HG02642 (cell line): ENCODE measurements around the gene CSTF2T.

Source experiments
- ATAC-seq: cut with Tn5 transposase; IDR thresholded peaks from one replicate; pipeline ENCODE4 v1.9.1; 2021; ENCODE audit warnings: mild to moderate bottlenecking; ENCODE audit not compliant: unreplicated experiment, poor library complexity

Gene CSTF2T, protein sequence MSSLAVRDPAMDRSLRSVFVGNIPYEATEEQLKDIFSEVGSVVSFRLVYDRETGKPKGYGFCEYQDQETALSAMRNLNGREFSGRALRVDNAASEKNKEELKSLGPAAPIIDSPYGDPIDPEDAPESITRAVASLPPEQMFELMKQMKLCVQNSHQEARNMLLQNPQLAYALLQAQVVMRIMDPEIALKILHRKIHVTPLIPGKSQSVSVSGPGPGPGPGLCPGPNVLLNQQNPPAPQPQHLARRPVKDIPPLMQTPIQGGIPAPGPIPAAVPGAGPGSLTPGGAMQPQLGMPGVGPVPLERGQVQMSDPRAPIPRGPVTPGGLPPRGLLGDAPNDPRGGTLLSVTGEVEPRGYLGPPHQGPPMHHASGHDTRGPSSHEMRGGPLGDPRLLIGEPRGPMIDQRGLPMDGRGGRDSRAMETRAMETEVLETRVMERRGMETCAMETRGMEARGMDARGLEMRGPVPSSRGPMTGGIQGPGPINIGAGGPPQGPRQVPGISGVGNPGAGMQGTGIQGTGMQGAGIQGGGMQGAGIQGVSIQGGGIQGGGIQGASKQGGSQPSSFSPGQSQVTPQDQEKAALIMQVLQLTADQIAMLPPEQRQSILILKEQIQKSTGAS

DNA sequence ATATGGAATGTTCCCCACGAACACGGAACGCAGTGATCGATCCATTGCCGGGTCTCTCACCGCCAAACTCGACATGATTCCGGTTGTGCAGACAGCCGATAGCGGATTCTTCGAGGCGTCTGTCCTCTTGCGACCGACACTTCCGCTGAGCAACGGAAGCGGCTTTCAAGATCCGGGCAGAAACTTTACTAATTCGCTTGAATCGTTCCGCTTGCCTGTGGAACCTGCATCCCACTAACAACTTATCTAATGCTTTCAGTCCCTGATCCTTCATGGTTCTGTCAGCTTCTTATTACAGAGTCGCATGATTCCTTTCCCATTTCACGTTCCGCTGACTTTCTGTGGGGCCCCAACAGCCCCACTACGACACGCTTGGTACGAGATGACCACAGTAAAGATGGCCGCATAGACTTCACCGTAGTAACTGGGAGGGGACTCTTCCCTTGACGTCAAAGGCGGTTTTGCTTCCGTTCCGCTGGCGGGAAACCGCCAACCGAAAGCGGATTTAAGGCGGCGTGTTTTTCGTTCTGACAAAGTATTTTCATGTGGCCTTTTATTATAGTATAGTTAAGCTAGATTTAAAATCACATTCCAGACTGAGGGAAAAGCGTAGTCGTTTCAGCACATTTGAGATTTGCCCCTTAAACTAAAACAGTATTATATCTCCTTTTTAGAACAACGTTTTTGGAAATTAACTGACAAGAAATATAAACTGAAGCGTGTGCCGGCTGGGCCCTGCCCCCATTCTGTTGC lies at the start of gene CSTF2T:
TSS of gene CSTF2T (minus strand) at position 121 of the 753 bp plus-strand sequence. CDS start at position 75, 46 bp downstream.
- peak; percentile 94 for ATAC-seq

DNA sequence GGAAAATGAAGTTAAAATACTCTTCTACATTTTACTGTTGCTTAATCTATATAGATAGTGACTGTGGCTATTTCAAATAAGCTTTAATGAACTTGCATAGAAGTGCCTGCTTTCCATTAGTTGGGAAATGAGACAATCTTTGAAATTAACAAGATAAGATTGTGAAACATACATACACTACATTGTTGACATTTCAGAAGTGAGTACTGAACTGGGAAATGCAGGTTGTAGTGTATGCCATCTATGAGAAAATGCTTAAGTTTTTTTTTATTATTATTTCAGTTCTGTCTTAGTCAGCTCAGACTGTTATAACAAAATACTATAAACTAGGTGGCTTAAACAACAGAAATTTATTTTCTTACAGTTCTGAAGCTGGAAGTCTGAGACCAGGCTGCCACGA lies 49.6 kb upstream of the CSTF2T start:
- no peak for ATAC-seq

DNA sequence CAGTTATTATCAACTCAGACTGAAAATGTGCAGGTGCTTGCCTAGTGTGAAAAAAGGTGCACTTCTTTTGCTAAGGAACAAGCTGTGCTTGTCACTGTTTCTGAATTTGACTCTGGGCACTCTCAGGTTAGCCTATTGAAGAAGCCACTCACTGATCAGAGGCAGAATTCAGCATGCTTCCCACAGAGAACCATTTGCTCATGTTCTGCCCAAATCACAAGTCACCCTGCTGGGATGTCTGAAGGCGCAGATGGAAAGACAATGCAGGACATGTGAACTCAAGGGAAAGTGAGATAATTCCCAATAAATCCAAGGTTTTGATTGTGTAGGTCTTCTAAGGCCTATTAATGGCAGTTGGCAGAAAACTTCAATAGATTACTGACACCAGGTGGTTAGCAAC lies 47.8 kb upstream of the CSTF2T start:
- no peak for ATAC-seq

DNA sequence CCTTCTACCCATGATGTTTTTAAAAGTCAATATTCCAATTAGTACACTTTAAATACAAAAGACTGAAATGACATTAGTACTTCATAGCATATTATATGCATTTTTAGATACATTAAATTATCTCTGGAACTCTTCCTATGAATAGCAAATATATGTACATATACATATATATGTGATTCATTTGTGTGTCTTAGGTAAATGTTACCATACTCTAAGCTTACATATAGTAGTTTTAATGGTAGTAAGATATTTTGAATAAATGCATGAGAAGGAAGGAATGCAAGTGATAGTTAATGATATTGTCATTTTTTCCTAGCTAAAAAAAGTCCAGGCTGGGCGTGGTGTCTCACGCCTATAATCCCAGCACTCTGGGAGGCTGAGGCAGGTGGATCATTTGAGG lies 46.0 kb upstream of the CSTF2T start:
- no peak for ATAC-seq

DNA sequence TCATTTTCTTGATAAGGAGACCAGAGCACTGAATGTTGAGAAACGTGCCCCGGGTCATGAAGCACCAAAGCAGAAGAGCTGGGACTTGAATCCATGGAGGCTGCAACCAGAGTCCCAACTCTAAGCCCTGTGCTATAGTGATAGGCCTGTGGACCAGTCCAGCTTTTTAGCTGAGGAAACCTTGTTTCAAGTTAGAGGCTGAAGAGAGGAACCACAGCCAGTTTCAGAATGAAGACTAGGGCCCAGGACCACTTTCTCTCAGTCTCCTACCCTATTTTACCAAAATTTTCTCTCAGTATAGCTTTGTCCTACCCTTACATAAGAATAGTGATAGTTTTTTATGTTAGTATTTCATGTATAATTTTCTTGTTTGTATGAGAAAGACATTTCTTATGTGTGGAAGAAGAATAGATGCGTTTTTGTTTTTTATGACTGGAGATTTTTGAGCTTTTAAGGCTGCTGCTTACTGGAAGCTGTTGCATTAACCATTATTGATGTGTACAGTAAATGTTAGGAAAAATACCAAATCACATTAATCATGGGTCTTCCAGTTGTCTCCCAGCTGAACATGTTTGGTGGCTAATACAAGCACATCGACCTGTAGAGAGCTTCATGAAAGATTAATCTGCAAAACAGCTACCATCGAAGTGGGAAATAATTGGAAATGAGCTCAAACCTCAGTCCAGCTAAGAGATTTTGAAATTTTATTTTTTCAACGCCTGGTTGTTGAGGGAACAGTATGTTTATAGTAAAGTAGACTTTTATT lies 45.0 kb upstream of the CSTF2T start:
- no peak for ATAC-seq

DNA sequence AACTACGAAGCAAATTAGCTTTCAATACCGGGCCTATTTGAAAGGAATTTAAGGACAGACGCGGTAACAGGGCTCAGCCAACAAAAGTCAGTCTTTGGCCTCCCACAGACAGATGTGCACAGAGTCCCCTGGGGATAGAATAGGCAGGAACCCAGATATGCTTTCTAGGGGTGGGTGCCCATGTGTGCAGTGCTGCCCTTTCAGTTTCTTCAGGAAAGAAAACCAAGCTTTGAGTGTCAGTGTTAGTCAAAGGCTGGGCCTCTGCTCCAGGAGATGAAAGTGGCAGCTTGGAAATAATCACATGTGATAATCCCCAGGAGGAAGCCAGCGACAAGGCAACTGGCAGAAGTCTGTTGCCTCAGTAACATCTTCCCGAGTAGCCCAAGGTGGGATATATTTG lies 43.8 kb upstream of the CSTF2T start:
- ATAC-seq = peak; percentile 94

DNA sequence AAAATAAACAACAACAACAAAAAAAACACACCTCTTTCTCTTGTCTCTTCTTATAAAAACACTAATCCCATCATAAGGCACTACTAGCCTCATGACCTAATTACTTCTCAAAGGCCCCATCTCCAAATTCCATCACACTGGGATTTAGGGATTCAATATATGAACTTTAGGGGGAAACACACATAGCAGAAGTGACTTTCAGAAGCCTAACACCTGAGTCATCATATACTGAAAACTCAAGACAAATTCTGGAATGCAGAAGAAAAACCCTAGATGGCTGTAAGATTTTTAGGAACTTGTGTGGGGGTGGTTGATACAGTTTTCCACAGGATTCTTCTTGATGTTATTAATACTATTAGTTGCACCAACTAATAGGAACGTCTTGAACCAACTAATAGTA lies 33.7 kb upstream of the CSTF2T start:
- ATAC-seq = no peak

DNA sequence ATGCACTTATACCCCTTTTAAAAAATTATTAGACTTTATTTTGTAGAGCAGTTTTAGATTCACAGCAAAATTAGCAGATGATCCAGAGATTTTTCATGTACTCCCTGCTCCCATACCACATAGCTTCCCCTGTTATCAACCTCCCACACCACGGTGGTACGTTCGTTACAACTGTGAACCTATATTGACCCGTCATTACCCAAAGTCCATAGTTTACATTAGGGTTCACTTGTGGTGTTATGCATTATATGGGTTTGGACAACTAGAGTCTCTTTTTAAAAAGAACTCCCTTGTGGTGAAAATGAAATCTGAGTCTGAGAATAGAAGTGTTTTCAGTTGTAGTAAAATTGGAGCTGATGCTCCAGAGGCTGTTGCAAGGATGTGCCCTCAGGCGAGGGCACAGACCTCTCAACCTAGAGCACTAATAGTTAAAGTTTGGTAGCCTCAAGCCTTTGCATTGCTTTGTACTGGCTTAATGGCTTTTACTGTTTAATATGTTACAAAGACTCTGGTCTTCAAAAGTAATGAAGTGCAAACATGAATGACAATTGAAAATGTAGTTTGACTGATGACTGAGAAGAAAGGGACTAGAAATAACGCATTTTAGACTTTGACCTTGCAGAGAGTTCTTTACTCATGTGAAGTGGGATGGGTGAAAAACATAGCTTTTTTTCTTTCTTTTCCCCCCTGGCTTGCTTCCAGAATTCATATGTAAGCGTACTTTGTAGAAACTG lies 30.6 kb upstream of the CSTF2T start:
- no peak for ATAC-seq

DNA sequence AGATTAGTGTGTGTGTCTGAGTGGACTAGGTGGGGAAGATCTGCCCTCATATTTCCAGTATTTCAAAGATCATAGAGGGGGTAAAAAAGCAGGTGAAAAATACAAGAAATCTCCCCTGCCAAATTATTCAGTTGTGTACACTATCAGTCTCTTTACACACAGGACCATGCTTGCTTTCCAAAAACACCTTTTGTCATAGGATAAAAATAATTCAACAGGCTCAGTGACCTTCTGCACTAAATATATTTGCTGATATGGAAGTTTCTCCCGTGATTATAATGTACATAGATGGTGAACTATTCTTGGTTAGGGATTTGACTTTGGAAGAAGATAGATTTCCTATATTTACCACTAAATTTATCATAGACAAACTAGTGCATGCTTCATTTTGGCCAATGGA lies 24.6 kb upstream of the CSTF2T start:
- no peak for ATAC-seq

DNA sequence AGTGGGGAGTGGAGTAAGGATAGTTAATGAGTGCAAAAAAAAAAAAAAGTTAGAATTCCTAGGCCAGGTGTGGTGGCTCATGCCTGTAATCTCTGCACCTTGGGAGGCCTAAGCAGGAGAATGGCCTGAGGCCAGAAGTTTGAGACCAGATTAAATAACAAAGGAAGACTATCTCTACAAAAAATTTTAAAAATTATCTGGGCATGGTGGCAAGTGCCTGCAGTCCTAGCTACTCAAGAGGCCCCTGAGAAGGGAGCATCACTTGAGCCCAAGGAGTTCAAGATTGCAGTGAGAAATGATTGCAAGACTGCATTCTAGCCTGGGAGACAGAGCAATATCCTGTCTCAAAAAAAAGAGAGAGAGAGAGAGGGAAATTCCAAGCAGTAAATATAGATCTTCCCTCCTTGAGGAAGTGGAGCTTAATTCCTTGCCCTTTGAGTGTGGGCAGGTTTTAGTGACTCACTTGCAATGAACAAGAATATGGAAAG lies 19.5 kb upstream of the CSTF2T start:
- no peak for ATAC-seq

DNA sequence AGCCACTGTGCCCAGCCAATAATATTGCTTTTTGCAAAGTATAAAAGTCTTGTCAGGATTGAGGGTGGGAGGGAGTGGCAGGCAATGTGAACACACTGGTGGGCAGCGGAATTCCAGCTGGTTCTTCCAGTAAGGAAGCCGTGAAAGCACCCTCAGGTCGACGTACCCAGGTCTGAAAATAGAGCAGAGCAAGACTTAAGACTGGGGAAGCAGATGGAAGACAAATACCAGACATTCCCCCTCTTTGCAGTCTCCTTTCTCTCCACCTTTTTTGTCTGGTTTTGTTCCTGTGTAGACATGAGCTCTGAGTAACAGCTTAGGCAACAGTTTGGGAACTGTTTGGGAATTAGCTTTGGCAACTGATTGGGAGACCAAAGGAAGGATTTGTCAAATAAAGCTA lies 17.6 kb upstream of the CSTF2T start:
- no peak for ATAC-seq

DNA sequence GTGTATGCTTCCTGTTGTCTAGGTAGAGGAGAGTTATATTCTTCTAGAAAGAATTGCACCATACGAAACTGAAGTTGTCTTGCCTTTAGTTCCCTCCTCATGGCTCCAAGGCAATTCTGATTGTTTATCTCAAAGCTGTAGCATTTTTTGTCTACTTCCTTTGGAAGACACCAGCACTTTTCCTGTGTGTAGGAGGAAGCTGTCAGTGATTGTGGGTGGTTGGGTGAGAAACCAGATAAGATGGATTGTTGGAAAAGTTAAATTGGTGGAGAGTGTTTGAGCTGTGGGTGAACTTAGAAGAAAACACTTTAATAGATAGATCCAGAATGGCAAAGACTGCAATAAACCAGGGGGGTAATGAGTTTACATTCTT lies 12.1 kb upstream of the CSTF2T start:
- ATAC-seq = no peak

DNA sequence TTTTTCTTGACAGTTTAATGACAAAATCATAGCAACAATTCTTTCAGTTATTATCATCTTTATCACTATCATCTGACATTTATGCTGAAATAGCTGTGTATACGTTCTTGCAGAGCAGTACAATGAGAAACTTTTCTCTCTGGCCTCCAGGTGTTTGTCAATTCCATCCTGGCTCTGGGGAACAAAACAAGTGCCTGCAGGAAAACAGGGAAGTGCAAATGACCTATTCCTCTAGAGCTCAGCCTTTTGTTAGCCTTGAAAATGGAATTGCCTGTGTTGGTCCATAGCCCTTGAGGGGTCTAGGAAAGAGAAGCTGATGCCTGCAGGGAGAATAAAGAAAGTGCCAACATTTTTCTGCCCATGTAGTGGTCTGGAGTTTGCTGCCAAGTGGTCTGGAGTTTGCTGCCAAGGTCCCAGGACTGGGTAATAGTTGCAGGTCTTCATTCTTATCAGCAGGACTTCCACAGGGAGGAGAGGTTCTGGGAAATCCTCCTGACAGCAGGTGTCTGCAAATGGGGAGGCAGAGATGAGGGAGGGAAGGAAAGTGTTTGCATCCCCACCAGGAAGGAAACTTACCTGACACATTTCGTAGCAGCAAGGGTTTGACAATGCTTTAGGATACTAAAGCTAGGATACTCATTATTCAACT lies 10.1 kb upstream of the CSTF2T start:
- no peak for ATAC-seq

DNA sequence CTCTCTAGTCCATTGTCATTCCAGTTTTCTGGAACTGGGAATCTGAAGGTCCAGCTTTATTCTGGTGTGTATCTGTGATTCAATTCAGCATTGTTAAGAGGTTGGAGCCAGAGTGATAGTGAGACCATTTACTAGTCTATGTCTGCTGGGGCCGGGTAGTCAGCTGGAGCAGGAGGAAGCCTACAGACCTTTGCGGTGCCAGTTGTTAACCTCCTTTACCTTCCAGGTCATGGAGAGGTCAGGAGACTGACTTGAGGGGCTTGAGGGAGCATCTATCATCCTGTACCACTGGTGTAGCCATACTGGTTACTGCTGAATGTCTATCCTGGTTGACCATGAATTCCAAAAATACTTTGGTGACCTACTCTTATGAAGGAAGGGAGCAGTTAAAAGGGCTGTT lies 9.2 kb upstream of the CSTF2T start:
- ATAC-seq = no peak

DNA sequence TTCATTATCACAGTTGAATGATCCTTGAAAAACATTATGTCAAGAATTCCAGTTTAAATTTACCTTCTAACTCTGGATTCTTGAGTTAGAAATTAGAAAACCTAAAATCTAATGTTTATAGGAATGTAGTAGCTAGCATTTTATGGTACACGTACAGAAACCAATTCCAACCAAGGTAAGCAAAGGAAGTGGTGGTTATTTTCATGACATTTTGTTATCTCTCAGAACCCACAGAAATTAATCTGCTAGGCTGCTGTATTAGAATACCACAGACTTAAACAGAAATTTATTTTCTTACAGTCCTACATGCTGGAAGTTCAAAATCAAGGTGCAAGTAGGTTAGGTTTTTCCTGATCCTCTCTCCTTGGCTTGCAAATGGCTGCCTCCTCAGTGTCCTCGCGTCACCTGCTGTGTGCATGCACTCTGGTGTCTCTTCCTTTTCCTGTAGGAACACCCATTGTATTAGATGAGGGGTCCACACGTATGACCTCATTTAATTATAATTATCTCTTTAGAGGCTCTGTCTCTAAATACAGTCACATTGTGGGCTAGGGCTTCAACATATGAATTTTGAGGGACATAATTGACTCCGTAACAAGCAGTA lies 8.5 kb upstream of the CSTF2T start:
- ATAC-seq = no peak

DNA sequence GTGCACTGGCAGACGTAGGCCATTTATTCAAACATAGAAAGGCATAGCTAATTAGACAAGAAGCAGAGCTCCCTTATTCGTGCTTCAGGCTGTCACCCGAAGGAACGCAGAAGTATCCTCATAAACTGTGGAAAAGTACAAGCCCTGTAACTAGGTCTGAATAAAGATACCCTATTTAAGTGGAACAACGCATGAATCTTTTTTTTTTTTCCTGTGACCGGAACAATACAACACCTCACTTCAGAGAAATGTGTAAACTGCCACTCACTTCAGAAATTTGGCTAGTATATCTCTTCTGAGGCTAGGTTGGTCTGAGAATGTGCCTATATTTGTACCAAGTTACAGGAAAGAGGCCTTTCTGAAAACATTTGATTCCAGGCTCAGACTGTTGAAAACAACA lies 8.0 kb upstream of the CSTF2T start:
- no peak for ATAC-seq

DNA sequence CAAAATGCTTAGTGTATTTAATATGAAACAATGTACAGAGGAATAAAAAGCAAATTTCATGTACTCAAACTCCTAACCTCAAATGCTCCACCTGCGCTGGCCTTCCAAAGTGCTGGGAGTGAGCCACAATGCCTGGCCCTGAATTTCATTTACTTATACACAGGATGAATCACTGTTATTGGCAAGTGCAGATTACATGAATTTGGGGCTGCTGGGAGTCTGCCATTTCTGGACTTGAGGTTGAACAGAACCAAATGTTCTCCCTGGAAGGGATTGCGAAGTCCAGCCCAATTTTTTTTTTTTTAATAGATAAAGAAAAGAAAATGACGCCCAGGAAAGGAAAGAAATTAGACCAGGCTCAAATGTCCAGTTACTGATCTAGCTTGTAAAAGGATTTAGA lies 6.8 kb upstream of the CSTF2T start:
- ATAC-seq = no peak

DNA sequence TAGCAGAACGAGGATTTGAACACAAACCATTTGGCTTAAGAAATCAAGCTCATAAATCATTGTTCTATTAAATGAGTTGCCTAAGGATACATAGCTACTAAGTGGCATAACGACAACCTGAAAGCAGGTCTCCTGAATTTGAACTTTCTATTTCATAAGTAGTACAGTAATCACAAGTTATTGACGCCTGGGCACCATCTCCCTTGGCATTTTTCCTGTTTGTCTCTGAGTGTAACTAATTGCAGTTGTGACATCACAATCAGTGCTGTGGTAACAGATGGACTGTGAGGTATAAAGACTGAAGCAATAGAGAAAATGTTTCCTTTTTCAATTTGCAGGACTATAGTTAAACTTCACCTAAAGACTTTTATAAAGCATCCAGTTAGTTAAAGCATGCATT lies 6.4 kb upstream of the CSTF2T start:
- ATAC-seq = no peak

DNA sequence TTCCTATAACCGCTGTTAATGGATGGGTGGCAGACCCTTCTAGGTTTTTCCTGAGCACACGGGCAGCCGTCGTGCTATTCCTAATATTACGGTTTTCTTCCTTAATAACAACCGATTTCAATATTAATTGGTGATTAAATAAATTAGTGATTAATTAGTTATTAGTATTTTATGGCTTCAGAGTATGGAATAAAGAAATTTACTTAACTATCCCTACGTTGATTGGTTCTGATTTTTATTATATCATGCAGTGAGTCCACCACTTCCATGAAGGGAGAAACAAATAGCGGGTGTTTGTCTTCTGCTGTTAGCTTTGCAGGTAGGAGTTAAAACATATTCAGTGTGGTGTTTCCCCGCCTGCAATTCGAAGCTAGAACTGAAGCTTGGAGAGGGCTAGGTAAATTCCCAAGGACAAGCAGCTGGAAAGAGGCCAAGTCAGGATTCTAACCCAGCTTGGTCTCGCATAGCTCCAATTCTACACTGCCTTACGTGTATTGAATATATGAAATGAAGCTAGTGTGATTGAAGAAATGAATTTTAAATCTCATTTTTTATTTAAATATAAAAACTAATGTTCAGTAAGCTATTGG lies 928 bp upstream of the CSTF2T start:
- no peak for ATAC-seq
